ENCODE results near the gene CHRNB2.
"Not testable (repeated sequence)": the region's sequence is repeated elsewhere in the genome, so short reads cannot be mapped to it uniquely, and the experiment has no call there.

The CHRNB2 gene, protein sequence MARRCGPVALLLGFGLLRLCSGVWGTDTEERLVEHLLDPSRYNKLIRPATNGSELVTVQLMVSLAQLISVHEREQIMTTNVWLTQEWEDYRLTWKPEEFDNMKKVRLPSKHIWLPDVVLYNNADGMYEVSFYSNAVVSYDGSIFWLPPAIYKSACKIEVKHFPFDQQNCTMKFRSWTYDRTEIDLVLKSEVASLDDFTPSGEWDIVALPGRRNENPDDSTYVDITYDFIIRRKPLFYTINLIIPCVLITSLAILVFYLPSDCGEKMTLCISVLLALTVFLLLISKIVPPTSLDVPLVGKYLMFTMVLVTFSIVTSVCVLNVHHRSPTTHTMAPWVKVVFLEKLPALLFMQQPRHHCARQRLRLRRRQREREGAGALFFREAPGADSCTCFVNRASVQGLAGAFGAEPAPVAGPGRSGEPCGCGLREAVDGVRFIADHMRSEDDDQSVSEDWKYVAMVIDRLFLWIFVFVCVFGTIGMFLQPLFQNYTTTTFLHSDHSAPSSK

DNA sequence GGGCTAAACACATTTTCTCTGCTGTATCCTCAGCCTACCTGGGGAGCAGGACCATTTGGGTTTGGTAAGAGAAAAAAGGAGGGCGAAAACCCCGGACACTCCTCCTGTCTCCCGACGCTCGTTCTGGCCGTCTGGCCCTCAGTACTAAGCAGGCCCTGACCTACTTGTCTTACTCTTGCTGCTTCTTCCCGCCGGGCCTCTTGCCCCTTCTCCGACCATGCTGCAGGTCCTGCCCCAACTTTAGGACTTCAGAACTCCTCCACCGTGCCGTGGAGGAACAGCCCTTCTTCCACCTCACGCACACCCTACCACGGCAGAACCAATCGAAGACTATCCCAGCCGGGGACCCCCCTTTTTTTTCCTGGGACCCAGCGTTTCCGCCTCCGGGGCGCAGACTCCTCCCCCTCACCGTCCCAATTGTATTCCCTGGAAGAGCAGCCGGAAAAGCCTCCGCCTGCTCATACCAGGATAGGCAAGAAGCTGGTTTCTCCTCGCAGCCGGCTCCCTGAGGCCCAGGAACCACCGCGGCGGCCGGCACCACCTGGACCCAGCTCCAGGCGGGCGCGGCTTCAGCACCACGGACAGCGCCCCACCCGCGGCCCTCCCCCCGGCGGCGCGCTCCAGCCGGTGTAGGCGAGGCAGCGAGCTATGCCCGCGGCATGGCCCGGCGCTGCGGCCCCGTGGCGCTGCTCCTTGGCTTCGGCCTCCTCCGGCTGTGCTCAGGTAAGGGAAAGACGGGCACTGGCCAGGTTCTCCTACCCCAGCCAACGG, at the start of gene CHRNB2:
CHRNB2 (plus strand) TSS at position 393 of the 771 bp plus-strand sequence; CDS start at position 660, 267 bp downstream.
- peak; percentile 68 to 76 for DNase-seq

DNA sequence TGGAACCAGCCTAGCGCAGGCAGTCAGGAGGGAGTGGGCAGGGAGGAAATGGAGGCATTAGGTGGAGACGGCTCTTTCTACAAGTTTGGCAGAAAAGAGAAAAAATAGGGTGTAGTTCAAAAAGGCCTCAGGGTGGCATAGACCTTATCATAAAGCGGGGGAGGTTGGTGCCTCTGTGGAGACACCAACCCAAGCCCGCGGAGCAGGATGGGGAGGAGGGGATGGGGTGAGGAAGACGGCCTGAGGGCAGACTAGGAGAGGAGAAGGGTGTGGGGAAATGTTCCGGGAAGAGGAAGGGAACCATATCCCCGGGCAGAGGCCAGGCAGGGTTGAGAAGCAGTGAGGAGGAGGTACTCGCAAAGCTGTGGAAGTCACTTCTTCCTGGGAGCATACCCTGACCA, 48.0 kb upstream of the CHRNB2 start:
- no peak for DNase-seq

DNA sequence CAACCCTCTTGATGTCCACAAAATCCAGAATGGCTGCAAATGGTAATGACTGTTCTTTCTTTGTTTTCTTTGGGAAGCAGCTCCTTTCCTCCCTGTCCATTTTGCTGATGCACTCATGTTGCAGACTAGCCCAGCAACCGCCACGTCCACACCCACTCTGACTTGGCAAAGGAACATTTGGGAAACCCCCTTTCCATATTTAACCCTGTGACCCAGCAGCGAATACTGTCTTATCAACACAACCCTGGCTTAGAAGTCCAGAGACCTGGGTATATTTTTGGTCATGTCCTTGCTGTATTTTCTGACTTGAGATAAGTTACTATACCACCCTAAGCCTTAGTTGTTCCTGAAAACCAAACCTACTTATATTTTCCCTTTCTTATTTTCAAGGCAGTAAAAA, 47.2 kb upstream of the CHRNB2 start:
- no peak for DNase-seq

DNA sequence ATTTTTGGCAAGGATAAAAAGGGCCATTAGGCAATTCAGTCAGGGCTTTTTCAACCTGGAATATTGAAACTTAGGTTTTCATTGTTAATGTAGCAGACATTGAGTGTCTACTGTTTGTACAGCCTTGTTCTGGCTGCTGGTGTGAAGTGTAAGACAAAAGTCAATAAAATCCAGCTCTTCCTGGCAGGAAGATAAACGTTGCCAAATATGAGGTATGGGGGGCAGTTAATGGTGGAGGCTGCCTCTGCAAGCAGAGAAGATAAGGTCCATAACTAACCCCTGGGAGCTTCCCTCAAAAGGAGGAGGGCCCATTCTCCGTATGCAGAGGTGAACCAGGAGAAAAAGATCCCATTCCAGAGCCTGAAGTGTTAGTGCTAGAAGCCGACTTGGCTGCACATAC, 45.9 kb upstream of the CHRNB2 start:
- DNase-seq = no peak

DNA sequence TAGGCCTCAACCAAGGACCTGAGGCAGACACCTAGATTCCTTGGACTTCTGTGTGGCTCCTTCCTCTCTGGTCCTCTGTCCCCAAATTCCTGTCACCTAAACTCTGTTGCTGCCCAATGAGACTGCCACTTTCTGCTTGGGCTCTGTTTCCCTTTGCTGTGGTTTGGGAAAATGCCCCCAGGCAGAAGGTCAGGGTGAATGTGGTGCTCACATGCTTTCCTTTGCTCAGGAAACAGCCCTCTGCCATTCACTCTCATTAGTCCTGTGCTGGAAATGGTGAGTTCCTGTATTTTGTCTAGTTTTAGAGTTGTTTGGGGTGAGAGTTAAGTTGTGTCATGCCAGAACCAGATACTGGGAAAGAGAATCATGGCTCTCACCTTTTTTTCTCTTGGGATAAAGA, 42.7 kb upstream of the CHRNB2 start:
- DNase-seq = no peak

DNA sequence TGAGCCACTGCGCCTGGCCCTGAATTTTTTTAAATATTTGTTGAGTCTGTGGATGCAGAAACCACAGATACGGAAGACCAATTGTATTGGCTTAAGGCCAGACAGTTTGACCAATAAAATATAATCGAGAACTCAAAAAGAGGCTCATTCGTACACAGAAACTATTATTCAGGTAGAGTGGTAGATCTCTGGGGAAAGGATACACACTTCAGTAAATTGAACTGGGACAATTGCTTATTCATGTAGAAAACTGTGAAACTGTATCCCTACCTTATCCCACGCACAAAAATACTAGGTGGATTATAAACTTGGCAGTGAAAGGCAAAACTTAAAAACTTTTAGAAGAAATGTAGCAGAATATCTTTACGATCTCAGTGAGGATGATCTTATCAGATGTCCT, 40.4 kb upstream of the CHRNB2 start:
- no peak for DNase-seq

- DNase-seq = no peak
Measured at GRCh38 chr1:154529308-154529707, 38.3 kb upstream of the CHRNB2 start.

- not testable (repeated sequence) for DNase-seq
Measured at GRCh38 chr1:154531950-154532349, 35.6 kb upstream of the CHRNB2 start.

GRCh38 chr1:154533952-154534844, 33.4 kb upstream of the CHRNB2 start:
- no peak for DNase-seq

DNA sequence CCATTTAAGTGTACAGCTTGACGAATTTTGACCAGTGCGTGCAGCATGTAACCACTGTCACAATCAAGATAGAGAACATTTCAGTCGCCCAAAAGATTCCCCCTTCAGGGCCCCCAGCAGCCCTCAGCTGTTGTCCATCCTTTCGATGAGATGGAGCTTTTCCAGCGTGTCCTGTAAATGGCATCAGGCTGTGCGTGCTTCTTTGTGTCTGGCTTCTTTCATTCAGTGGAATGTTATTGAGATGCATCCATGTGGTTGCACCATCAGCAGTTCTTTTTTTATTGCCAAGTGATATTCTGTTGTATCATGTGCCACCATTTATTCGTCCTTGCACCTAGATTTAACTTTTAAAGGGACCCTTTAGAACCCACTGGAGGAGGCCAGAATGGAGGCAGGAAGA, 31.0 kb upstream of the CHRNB2 start:
- DNase-seq = no peak

GRCh38 chr1:154539486-154540483, 27.8 kb upstream of the CHRNB2 start:
- no peak for DNase-seq

DNA sequence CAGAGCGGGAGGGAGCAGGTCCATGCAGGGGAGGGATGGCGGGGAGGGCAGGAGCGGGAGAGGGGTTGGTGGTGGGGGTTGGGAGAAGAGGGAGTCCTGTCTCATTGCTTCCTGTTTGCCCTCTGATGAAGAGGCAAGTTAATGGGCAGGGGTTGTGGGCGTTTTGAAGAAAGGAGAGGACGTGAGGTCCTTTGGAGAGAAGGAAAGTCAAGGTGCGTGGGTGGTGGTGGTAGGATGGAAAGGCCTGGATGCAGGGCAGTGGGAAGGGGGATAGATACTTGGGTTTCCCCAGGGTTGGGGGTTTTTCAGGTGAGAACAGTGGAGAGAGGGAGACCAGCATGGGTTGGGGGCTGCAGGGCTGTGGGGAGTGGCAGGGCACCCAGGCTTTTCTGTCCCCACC, 26.3 kb upstream of the CHRNB2 start:
- DNase-seq = no peak

- DNase-seq = peak; percentile 54 to 62
Measured at GRCh38 chr1:154546264-154547063, 21.1 kb upstream of the CHRNB2 start.

DNA sequence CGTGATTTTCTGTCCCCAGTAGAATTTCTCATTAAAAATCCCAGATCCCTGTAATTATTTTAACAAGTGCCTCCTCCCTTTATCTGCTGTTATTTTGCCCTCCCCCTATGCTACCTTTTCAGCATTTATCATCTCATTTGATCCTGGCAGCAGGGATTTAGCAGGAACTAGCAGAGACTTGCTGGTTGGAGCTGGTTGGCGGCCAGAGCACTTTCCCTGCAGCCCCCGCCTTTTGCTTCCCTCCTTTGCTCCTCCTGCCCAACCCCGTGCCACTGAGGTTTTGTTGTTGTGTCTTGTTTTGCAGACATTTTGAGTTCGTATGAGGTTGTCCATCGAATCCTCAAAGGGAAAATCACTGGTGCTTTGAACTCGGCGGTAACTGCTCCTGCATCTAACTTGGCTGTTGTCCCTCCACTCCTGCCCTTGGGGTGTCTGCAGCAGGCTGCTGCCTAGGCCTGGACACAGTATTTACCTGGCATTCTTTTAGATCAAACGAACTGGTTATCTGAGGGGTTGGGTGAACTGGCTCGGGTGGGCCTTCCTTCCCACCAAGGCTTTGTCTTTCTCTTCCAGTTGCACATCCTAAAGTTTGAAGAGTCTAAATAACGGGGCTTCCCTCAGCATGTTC, 20.4 kb upstream of the CHRNB2 start:
- DNase-seq = no peak

- DNase-seq = no peak
Measured at GRCh38 chr1:154548028-154548427, 19.6 kb upstream of the CHRNB2 start.

DNA sequence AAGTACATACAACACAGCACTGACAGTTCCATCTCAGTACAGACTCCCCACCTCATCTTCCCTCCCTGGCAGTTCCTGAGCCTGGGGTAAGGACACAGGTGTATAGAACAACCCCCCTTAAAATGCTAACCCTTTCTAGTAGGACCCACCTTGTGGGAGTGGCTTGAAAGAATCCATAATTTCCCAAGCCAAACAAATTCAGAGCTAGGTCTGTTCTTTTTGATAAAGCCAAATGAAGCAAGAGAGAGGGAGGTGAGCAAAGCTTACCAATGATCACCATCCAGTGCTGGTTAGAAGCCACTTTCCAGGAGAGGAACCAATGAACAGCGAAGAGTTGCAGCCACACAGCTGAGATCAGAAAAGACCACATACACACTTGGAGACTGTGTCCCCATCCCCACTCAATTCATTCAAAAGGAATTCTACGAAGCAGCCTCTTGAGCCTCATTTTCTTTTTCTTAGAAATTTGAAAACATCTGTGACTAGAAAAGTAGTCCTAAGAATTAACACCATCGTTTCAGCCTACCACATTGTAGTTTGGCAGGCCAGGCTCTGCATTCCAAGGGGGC, 18.3 kb upstream of the CHRNB2 start:
- no peak for DNase-seq

DNA sequence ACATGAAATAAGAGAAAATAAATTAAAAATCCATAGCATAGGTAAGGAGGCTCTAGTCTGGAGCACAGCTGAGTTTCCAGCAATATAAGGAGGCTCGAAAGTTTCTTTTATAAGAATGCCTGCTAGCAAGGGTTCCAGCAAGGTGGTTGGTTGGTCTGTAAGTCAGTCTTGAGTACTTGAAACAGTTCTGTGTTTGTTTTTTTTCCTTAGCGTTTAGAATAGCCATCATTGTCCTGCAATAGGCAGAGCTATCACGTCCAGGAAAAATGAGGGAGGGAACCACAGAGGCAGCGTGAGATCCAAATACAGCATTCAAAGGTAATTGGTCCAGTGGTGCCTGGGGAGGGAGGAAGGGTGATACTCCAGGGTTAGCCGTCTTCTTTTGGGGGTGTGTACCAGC, 17.5 kb upstream of the CHRNB2 start:
- DNase-seq = no peak

GRCh38 chr1:154550657-154551056, 16.9 kb upstream of the CHRNB2 start:
- no peak for DNase-seq

DNA sequence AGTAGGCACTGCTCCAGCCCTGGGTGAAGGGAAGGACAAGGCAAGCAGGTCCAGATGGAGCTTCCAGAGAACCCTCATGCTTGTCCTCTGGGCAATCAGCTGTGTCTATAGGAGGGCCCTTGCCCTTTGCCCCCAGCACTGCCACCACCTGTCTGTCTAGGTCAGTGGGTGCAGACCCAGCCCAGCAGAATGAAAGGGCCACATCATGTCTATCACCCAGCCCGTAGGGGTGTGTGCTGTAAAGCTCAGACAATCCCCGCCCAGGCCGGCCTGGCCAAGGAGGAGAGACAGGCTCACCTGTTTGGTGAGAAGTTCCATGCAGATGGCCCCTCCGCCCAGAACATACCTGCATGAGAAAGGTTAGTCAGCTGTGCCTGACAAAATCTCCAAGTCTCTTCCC, 16.1 kb upstream of the CHRNB2 start:
- DNase-seq = no peak

GRCh38 chr1:154552036-154552435, 15.5 kb upstream of the CHRNB2 start:
- no peak for DNase-seq
